Measurements from ENCODE around the gene ARHGAP11A.
"Not testable (repeated sequence)": the region's sequence is repeated elsewhere in the genome, so short reads cannot be mapped to it uniquely, and the experiment has no call there.

The ARHGAP11A gene, protein sequence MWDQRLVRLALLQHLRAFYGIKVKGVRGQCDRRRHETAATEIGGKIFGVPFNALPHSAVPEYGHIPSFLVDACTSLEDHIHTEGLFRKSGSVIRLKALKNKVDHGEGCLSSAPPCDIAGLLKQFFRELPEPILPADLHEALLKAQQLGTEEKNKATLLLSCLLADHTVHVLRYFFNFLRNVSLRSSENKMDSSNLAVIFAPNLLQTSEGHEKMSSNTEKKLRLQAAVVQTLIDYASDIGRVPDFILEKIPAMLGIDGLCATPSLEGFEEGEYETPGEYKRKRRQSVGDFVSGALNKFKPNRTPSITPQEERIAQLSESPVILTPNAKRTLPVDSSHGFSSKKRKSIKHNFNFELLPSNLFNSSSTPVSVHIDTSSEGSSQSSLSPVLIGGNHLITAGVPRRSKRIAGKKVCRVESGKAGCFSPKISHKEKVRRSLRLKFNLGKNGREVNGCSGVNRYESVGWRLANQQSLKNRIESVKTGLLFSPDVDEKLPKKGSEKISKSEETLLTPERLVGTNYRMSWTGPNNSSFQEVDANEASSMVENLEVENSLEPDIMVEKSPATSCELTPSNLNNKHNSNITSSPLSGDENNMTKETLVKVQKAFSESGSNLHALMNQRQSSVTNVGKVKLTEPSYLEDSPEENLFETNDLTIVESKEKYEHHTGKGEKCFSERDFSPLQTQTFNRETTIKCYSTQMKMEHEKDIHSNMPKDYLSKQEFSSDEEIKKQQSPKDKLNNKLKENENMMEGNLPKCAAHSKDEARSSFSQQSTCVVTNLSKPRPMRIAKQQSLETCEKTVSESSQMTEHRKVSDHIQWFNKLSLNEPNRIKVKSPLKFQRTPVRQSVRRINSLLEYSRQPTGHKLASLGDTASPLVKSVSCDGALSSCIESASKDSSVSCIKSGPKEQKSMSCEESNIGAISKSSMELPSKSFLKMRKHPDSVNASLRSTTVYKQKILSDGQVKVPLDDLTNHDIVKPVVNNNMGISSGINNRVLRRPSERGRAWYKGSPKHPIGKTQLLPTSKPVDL

DNA sequence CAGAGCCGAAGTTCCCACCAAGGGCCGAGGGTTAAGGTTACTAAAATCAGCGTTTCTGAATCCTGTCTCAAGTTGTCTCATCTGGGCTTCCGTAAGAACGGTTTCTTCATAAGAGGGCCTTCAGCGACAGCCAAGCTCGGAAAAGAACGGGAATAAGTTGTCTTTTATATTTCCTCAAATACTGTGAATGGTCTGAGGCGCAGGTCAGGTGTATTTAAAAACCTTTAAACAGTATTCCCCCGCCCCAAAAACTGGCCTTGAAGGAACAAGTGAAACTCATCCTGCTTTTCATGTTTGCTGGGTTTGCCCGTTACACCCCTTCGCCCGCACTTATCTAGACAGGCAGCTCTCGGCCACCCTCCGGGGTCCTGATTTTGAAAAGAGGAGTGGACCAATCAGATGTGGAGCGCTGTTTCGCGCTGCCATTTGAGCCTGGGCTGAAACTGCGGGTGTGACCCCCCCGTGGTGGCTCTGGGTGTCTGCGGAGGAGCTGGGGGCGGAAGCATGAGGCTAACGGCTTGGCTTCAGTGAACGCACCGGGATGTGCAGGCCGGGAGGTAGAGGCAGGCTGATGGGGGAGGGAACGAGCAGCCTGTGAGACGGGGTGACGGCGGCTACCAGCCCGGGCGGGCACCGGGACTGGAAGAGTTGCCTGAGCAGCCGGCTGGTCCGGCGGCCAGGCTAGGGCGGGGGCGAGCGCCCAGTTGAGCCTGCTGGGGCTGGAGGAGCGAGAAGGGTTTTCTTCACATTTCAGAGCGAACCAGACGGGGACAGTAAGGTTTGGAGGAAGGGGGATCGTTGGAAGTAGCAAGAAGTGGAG is at the start of gene ARHGAP11A:
TSS of gene ARHGAP11A (plus strand) at position 454 of the 820 bp plus-strand sequence. CDS start 708 bp downstream, outside the sequence.
- not testable (repeated sequence) for DNase-seq

DNA sequence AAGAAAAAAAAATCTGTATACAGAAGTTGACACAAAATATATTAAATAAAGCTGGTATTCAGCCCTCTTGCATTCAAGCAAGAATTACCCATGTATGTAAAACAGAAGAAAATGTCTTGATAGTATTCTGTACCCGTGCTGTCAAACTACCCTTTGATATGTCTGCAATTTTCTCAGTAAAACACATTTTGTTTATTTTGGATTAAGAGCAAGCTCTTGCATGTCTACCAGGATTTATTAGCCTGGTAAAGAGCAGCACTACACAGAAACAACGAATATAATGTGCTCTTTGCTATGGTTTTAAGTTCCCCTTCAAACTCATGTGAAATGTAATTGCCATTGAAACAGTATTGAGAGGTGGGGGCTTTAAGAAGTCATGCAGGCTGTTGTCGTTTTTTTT is 46.3 kb upstream of the ARHGAP11A start:
- DNase-seq: not testable (repeated sequence)

- not testable (repeated sequence) for DNase-seq
Measured at GRCh38 chr15:32578482-32578881, 36.8 kb upstream of the ARHGAP11A start.

GRCh38 chr15:32585844-32586243 is 29.5 kb upstream of the ARHGAP11A start:
- DNase-seq: not testable (repeated sequence)

- DNase-seq: not testable (repeated sequence)
Measured at GRCh38 chr15:32593151-32593550, 22.2 kb upstream of the ARHGAP11A start, which contains the start of gene GOLGA8N. Gene GOLGA8N, plus strand, starts transcription at chr15:32593456.

GRCh38 chr15:32609518-32609917 is 5.8 kb upstream of the ARHGAP11A start:
- DNase-seq: not testable (repeated sequence)

DNA sequence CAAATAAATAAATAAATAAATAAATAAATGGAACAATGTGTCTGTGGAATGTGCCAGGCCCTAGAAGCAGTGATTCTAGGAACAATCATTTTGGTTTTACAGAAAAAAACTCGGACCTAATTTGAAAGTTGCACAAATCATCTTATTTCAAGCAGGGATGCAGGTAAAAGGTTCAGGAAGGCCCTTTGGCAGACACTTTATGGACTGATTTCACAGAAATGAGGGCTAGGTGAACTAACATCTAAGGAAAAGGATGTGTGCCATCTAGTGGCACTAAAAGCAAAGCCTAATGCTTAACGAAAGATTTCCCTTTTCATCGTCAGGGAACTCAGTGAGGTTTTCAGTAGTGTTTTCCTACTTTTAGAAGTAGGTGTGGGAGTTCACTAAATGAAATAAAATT is 4.6 kb upstream of the ARHGAP11A start:
- DNase-seq: not testable (repeated sequence)

GRCh38 chr15:32614712-32615050 is 623 bp upstream of the ARHGAP11A start:
- DNase-seq: not testable (repeated sequence)

DNA sequence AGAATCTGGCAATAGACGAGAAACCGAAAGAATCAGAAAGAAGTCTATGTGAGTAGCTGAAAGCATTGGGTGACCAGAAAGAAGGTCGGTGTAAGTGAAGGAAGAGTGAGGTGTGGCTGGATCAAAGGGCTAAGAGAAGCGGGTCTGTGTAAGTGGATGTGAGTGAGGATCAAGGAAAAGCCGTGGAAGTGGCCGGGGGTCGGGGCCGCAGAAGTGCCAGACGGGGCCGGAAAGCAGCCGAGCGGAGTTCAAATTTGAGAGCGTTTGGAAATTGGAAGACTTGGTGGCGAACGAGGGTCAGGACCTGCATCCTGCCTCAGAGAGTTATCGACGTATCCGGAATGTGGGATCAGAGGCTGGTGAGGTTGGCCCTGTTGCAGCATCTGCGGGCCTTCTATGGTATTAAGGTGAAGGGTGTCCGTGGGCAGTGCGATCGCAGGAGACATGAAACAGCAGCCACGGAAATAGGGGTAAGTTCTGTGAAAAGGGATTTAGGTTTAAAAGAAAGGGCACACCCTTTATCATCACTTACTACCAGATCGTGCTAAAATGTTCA is 645 bp downstream of the ARHGAP11A start:
- DNase-seq: not testable (repeated sequence)

GRCh38 chr15:32636410-32636809 is 21.1 kb downstream of the ARHGAP11A start:
- no peak for DNase-seq

- no peak for DNase-seq
Measured at GRCh38 chr15:32636908-32637567, 21.7 kb downstream of the ARHGAP11A start.

GRCh38 chr15:32637704-32638103 is 22.4 kb downstream of the ARHGAP11A start:
- DNase-seq: no peak

DNA sequence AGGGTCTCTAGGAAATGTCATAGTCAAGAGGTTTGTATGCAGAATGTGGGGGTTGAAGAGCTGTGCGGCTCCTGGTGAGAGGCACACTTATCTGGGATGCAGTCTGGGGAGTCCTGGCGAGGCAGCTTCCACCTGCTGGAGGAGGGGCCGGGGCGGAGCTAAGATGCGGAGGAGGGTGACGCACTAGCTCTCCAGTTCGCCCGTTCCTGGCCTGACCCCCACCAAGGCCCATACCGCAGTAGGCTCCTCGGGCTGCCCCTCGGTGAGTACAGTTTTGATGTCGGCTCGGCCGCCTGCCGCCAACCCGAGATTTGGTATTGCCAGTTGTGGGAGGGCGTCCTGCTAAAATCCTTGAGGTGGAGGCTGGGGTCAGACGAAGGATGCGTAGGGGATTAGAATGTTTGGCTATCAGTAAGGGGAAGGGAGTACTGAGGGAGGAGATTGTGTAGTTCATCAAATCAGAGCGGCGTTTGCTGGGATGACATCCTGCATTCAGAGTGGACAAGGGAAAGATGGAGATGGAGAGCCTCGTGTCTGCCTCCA is 26.3 kb downstream of the ARHGAP11A start, which contains the start of gene SCG5:
TSS of gene SCG5 (plus strand) at position 194 of the 543 bp plus-strand sequence. CDS start 1,883 bp downstream, outside the sequence.
- DNase-seq: no peak

DNA sequence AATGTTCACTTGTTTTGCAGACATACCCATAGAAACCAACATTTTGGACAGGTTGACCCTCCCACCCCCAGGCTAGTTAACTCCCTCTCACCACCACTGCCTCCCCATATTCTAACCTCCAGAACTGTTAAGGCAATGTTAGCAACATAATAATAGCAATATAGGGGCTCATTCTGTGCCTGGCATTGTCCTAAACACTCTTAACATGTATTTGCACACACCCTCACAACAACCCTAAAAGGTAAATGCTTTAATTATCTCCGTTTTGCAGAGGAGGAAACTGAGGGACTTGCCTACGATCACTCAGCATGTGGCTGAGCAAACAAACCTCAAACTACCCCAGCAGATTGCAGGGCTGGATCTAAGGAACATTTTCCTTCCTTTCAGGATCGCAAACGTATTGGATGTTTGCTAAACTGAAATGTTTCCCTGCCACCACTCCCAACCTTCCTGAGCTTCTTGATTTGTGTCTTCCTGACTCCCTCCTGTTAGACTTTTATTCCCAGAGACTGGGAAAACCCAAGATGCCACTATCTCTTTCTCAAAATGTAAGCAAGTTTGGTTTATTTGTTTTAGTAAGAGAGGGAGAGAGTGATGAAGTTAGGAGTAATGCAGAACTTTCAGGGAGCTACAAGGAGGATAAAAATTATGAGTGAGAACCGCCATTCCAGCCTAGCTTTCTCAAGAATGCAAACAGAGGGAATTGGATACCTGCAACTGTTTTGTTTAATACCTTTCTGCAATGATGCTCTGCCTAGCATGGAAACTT is 27.5 kb downstream of the ARHGAP11A start:
- DNase-seq: no peak

DNA sequence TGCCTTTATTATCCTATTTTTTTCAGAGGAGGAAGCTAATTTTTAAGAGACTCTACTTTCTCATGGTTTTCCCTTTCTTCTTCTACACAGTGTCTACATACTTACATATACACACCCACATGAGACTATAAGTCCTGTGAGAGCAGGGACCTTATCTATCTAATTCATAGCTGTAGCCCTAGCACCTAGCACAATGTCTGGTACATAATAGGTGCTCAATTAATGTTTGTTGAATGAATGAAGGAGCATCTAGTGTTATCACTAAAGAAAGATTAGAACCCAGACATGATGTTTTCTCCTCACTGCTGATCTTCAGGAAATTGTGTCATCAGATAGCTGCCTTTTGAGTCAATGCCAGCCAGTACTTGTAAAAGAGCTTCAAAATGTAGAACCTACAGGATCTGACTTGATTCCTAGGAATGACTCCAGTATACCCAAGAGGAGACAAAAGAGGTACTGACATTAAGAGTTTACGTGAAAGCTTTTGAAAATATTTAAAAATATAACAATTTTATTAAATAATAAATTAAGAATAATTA is 28.7 kb downstream of the ARHGAP11A start:
- no peak for DNase-seq

DNA sequence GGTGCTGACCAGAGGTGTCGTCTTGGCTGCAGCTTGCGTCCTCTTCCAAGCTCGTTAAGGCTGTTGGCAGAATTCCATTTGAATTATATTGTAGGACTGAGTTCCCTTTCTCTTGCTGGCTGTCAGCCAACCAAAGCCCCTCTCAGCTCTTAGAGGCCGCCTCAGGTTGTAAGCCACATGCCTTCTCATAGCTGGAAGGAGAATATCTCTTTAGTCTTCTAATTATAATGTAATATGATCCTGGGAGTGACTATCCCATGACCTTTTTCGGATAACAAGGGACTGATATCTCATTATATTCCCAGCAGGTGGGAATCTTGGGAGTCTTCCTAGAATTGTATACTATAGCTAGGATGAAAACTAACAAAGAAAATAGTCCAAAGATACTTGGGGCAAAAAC is 31.0 kb downstream of the ARHGAP11A start:
- DNase-seq: no peak

- no peak for DNase-seq
Measured at GRCh38 chr15:32649342-32649741, 34.0 kb downstream of the ARHGAP11A start.

DNA sequence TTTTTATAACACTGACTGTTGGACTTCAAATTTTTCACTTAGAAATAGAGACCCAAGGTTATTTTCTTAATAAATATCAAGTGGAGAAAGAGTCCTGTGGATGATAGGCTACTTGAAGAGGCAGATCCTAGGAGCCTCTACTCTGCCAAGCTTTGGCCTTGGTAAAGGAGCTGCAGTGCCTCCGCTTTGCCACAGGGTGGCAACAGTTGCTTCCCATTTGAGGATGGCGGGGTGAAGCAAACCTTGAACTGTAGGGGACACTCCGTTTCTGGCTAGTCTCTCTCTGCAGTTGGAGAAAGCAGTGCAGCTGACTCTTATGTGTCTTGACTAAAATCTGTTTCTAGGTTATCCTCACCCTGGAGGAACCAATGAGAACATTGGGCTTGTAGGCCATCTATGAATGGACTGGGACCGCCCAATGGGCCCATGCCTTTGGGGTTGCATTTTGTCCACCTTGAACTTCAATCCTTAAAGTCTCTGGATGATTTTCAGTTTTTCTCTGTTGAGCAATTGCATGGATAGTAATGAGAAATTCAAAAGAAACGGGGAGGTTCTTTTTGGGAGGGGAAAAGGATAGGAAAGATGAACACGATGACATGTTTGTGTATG is 36.0 kb downstream of the ARHGAP11A start:
- no peak for DNase-seq

- no peak for DNase-seq
Measured at GRCh38 chr15:32652178-32652577, 36.9 kb downstream of the ARHGAP11A start.

- DNase-seq: no peak
Measured at GRCh38 chr15:32656091-32656490, 40.8 kb downstream of the ARHGAP11A start.

All from NCI-H1694 (cell line).